ENCODE results near the gene PALLD.

GRCh38 chr4:168776382-168776781 is 279.5 kb downstream of the PALLD start:
- TF ChIP-seq, protein P1, sequence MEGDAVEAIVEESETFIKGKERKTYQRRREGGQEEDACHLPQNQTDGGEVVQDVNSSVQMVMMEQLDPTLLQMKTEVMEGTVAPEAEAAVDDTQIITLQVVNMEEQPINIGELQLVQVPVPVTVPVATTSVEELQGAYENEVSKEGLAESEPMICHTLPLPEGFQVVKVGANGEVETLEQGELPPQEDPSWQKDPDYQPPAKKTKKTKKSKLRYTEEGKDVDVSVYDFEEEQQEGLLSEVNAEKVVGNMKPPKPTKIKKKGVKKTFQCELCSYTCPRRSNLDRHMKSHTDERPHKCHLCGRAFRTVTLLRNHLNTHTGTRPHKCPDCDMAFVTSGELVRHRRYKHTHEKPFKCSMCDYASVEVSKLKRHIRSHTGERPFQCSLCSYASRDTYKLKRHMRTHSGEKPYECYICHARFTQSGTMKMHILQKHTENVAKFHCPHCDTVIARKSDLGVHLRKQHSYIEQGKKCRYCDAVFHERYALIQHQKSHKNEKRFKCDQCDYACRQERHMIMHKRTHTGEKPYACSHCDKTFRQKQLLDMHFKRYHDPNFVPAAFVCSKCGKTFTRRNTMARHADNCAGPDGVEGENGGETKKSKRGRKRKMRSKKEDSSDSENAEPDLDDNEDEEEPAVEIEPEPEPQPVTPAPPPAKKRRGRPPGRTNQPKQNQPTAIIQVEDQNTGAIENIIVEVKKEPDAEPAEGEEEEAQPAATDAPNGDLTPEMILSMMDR (IDR thresholded peaks at IDR 0.05): no peak
- no peak for TF ChIP-seq POLR2A (IDR thresholded peaks at IDR 0.05)
